GM10266 (cell line): Measurements from ENCODE around the gene SKIDA1.

Experiments used
- DNase-seq: peaks from one replicate; pipeline ENCODE4 v3.0.0; 2012; ENCODE audit errors: extremely low spot score
- TF ChIP-seq, protein P1 (sequence below): IDR thresholded peaks from 2 replicates; pipeline ENCODE4 v1.5.1; 2012; ENCODE audit warnings: mild to moderate bottlenecking, low read depth; ENCODE audit not compliant: control insufficient read depth, insufficient read depth; ENCODE audit errors: missing control alignments

Gene SKIDA1

GRCh38 chr10:21513405-21513788, 12.1 kb downstream of the SKIDA1 start:
- no peak for DNase-seq
- TF ChIP-seq, protein P1, sequence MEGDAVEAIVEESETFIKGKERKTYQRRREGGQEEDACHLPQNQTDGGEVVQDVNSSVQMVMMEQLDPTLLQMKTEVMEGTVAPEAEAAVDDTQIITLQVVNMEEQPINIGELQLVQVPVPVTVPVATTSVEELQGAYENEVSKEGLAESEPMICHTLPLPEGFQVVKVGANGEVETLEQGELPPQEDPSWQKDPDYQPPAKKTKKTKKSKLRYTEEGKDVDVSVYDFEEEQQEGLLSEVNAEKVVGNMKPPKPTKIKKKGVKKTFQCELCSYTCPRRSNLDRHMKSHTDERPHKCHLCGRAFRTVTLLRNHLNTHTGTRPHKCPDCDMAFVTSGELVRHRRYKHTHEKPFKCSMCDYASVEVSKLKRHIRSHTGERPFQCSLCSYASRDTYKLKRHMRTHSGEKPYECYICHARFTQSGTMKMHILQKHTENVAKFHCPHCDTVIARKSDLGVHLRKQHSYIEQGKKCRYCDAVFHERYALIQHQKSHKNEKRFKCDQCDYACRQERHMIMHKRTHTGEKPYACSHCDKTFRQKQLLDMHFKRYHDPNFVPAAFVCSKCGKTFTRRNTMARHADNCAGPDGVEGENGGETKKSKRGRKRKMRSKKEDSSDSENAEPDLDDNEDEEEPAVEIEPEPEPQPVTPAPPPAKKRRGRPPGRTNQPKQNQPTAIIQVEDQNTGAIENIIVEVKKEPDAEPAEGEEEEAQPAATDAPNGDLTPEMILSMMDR: no peak

DNA sequence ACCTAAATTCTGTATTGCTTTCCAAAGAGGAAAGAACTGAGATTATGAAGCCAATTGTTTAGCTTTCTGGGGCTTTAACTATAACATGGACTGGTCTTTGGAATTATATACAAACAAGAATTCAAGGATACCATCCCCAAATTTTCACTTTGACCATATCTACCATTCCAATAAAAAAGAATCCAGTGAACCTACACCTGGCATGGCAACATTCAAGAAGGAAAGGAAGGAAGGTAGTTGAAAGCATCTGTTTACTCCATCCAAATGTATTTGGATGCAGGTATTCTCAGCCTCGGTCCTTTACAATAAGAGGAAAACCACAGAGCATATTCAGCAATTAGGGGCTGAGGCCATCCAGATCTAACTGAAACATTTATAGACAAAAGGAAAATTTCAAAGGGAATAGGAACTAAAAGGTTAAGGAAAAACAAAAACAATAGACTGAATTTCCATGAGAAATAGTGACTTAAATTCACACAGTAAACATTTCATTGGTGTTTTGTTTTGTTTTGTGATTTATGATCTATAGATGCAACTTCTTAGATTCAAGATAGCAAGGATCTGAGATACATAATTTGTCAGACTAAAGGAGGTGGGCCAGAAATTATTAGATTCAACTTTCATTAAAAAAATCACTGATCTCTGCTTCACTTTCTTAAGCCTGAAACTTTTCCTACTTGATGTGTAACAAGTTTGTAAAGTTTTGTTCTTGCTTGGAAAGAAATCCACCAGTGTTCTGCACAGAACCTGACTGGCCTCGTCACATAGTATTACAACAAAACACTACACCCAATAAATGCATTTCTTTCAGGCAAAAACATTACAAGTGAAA, 12.7 kb downstream of the SKIDA1 start:
- no peak for DNase-seq
- TF ChIP-seq, protein P1: no peak

DNA sequence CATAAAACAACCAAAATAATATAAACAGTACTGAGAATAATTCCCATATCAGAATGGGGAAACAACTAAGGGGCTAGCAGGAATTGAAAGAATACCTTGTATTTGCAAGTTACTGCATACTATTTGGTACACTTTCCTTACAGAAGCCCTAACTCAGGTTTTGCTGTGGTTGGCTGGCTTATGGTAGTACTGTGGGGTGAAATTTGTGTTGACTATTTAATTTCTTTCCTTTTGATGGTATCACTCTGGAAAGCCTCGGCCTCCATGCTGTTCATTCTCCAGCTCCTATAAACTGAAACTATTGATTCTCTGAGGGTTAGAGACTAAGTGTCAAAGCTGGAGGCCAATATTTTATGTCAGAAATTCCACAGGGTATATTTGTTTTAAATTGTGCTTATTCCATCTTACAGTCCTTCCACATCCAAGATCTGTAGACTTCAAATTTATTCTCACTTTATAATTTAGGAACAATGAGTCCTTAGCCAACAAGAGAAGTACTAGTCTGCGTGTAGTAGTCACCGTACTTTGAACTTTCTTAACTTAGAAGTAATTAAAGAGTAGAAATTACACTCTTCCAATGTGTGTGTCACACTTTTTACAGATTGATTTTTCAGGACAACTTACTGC, 13.4 kb downstream of the SKIDA1 start:
- TF ChIP-seq, protein P1: no peak
- DNase-seq: no peak

- TF ChIP-seq, protein P1: no peak
Measured at GRCh38 chr10:21511095-21511570, 14.3 kb downstream of the SKIDA1 start.

GRCh38 chr10:21510241-21511094, 15.0 kb downstream of the SKIDA1 start:
- no peak for DNase-seq
- TF ChIP-seq, protein P1: no peak

More at GRCh38 chr10:21511095-21511570, 14.3 kb downstream of the SKIDA1 start:
- DNase-seq: no peak

GRCh38 chr10:21509341-21510240, 15.9 kb downstream of the SKIDA1 start:
- TF ChIP-seq, protein P1: no peak
- no peak for DNase-seq
